Osteoblast (primary cell): ENCODE measurements around the gene ERH. TPM values are rescaled to one million over a fixed set of nuclear protein-coding genes. Genes with fewer than 3 reads are reported as not detected.

ENCODE experiments used
- DNase-seq: peaks from one replicate; pipeline ENCODE4 v3.0.0; 2011; ENCODE audit warnings: low spot score, mixed read lengths; ENCODE audit not compliant: insufficient read length; ENCODE audit errors: missing footprints
- H2AFZ ChIP-seq: 2 replicates; pipeline ENCODE4 v1.6.0; 2011; ENCODE audit warnings: mild to moderate bottlenecking, low read length
- H3K27ac ChIP-seq: 2 replicates; pipeline ENCODE4 v1.5.1; 2011; ENCODE audit warnings: mild to moderate bottlenecking, low read depth, low read length, moderate library complexity
- H3K27me3 ChIP-seq: 2 replicates; pipeline ENCODE4 v1.6.0; 2012; ENCODE audit warnings: mild to moderate bottlenecking, control low read depth, inconsistent platforms, low read length, moderate library complexity; ENCODE audit not compliant: insufficient read depth
- H3K36me3 ChIP-seq: 2 replicates; pipeline ENCODE4 v1.5.1; 2011; ENCODE audit warnings: mild to moderate bottlenecking, low read length, control low read depth, moderate library complexity; ENCODE audit not compliant: insufficient read depth
- H3K4me1 ChIP-seq: 2 replicates; pipeline ENCODE4 v1.5.1; 2011; ENCODE audit warnings: mild to moderate bottlenecking, low read length, control low read depth, moderate library complexity; ENCODE audit not compliant: insufficient read depth
- H3K4me2 ChIP-seq: 2 replicates; pipeline ENCODE4 v1.6.0; 2011; ENCODE audit warnings: mild to moderate bottlenecking, low read length; ENCODE audit not compliant: insufficient read depth
- H3K4me3 ChIP-seq: fragments of 200-600 bp; sonication (generic); 3 replicates; pipeline ENCODE4 v1.5.1; 2012; ENCODE audit warnings: mild to moderate bottlenecking, low read length, inconsistent platforms; ENCODE audit not compliant: insufficient read depth
- H3K79me2 ChIP-seq: 2 replicates; pipeline ENCODE4 v1.6.0; 2012; ENCODE audit warnings: mild to moderate bottlenecking, low read length, control low read depth, inconsistent platforms; ENCODE audit not compliant: insufficient read depth
- H3K9me3 ChIP-seq: 2 replicates; pipeline ENCODE4 v1.5.1; 2011; ENCODE audit warnings: low read depth, low read length, control low read depth
- H4K20me1 ChIP-seq: 2 replicates; pipeline ENCODE4 v1.6.0; 2012; ENCODE audit warnings: mild to moderate bottlenecking, low read length, control low read depth; ENCODE audit not compliant: insufficient read depth
- total RNA-seq: library from RNA; depleted of rRNA; stranded (reverse); fragments of >200 nt; gene quantifications from 2 replicates; pipeline ENCODE4 v1.2.3, GENCODE V29; 2012
- TF ChIP-seq, protein P1 (sequence below): IDR thresholded peaks from 2 replicates; pipeline ENCODE4 v1.5.1; 2011; ENCODE audit warnings: mild to moderate bottlenecking, low read depth, low read length, moderate library complexity; ENCODE audit errors: extremely low read depth

Gene ERH
- total RNA-seq, 1 donor = 75.3 TPM

DNA sequence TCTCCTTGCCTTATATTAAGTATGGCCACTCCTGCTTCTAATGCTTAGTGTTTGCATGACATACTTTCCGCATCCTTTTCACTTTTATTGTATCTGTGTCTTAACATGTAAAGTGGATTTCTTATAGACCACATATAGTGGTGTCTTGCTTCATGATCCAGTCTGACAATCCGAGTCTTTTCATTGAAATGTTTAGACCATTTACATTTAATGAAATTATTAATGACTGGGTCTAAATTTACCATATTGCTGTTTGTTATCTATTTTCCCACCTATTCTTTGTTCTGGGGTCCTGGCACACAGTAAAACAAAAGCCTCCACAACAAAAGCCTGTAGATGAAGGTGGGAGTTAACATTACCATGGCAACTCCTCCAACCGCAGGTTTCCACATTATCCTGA lies 22.9 kb downstream of the ERH start:
- H2AFZ ChIP-seq = no peak overlapping the region
- peaks cover 3% of the 10 kb centered on the region for H3K4me1 ChIP-seq
- no peak overlapping the region for H3K27ac ChIP-seq
- peaks cover 38% of the 10 kb centered on the region for H3K36me3 ChIP-seq
- TF ChIP-seq, protein P1, sequence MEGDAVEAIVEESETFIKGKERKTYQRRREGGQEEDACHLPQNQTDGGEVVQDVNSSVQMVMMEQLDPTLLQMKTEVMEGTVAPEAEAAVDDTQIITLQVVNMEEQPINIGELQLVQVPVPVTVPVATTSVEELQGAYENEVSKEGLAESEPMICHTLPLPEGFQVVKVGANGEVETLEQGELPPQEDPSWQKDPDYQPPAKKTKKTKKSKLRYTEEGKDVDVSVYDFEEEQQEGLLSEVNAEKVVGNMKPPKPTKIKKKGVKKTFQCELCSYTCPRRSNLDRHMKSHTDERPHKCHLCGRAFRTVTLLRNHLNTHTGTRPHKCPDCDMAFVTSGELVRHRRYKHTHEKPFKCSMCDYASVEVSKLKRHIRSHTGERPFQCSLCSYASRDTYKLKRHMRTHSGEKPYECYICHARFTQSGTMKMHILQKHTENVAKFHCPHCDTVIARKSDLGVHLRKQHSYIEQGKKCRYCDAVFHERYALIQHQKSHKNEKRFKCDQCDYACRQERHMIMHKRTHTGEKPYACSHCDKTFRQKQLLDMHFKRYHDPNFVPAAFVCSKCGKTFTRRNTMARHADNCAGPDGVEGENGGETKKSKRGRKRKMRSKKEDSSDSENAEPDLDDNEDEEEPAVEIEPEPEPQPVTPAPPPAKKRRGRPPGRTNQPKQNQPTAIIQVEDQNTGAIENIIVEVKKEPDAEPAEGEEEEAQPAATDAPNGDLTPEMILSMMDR = no peak
- H3K4me2 ChIP-seq = no peak overlapping the region
- no peaks in the 10 kb centered on the region for H3K9me3 ChIP-seq
- no peak for DNase-seq
- H3K27me3 ChIP-seq = no peaks in the 10 kb centered on the region
- peaks cover 4% of the 10 kb centered on the region for H3K79me2 ChIP-seq
- peaks cover 3% of the 10 kb centered on the region for H4K20me1 ChIP-seq
- no peak overlapping the region for H3K4me3 ChIP-seq

DNA sequence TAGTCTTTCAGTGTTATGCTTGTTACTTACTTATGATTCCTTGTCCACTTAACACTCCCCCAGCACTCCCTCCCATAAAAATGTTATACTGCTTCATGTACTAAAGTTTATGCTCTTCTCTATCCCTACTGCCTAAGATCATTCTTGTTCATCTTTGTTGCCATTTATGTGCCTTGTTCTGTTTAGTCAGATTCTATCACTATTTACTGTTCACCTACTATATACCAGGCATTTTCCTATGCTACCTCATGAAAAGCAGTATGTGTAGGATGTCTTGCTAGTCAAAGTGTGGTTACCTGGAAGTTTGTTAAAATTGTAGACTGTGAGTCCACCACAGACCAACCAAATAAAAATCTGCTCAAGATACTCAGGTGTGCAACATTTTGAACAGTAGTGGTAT lies 23.9 kb downstream of the ERH start:
- H3K27me3 ChIP-seq = no peaks in the 10 kb centered on the region
- no peaks in the 10 kb centered on the region for H3K79me2 ChIP-seq
- peaks cover 3% of the 10 kb centered on the region for H4K20me1 ChIP-seq
- H3K4me1 ChIP-seq = peaks cover 3% of the 10 kb centered on the region
- TF ChIP-seq, protein P1 = no peak
- no peak overlapping the region for H2AFZ ChIP-seq
- DNase-seq = no peak
- H3K4me3 ChIP-seq = no peak overlapping the region
- no peak overlapping the region for H3K4me2 ChIP-seq
- H3K27ac ChIP-seq = no peak overlapping the region
- peaks cover 30% of the 10 kb centered on the region for H3K36me3 ChIP-seq
- no peaks in the 10 kb centered on the region for H3K9me3 ChIP-seq

DNA sequence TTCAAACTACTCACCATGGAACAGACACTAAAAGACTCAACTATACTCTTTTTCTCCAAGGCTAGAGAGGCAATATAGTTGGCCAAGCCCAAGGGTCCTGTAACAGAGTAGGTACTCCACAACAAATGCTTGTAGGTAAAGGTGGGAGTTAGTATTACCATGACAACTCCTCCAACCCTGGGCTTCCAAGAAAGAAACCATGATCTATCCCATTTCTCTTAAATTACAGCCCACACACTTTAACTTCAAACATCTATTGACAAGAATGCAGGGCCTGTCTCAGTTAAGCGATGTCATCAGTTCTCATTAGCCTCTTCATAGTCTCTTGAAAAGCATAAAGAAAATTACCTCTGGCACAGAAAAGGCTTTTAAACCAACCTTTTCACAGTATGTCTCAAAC lies 25.0 kb downstream of the ERH start:
- H3K9me3 ChIP-seq = no peaks in the 10 kb centered on the region
- no peaks in the 10 kb centered on the region for H3K79me2 ChIP-seq
- no peak overlapping the region for H2AFZ ChIP-seq
- H3K36me3 ChIP-seq = peaks cover 23% of the 10 kb centered on the region
- DNase-seq = no peak
- no peak overlapping the region for H3K27ac ChIP-seq
- H3K4me3 ChIP-seq = no peak overlapping the region
- no peak overlapping the region for H3K4me2 ChIP-seq
- H3K27me3 ChIP-seq = no peaks in the 10 kb centered on the region
- TF ChIP-seq, protein P1 = no peak
- peaks cover 3% of the 10 kb centered on the region for H4K20me1 ChIP-seq
- H3K4me1 ChIP-seq = peaks cover 3% of the 10 kb centered on the region

DNA sequence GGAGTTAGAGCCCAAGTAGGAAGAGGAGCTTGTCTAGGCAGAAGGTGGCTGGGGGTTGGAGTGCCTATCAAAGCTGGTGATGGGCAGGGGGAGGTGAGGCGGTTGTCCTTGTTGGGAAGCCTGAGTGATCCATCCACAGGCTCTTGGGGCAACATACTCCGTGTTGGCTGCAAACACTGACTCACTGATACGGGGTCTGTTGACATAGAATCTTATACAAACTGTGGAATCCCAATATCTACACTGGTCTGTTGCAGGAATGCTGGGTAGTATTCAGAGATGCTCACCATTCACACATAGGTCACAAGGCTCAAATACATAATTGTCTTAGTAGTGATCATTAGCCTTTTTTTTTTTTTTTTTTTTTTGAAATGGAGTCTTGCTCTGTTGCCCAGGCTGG lies 26.0 kb downstream of the ERH start:
- H3K27ac ChIP-seq = no peak overlapping the region
- H3K79me2 ChIP-seq = no peaks in the 10 kb centered on the region
- no peak overlapping the region for H2AFZ ChIP-seq
- DNase-seq = no peak
- H3K9me3 ChIP-seq = no peaks in the 10 kb centered on the region
- H3K27me3 ChIP-seq = no peaks in the 10 kb centered on the region
- H3K4me3 ChIP-seq = no peak overlapping the region
- peaks cover 22% of the 10 kb centered on the region for H3K36me3 ChIP-seq
- H3K4me2 ChIP-seq = no peak overlapping the region
- H3K4me1 ChIP-seq = peaks cover 3% of the 10 kb centered on the region
- TF ChIP-seq, protein P1 = no peak
- peaks cover 3% of the 10 kb centered on the region for H4K20me1 ChIP-seq
